ENCODE results near the gene SRM.
"Not testable (repeated sequence)": the region's sequence is repeated elsewhere in the genome, so short reads cannot be mapped to it uniquely, and the experiment has no call there.

SRM gene

GRCh38 chr1:11063937-11064537 lies 4.2 kb upstream of the SRM start:
- peak; percentile 67 for DNase-seq

GRCh38 chr1:11062965-11063401 lies 3.2 kb upstream of the SRM start:
- peak; percentile 20 for DNase-seq

- DNase-seq: no peak
These were observed 2.0 kb upstream of the SRM start for GRCh38 chr1:11061652-11062365.

GRCh38 chr1:11059155-11059967 lies 457 bp downstream of the SRM start:
- peak; percentile 46 for DNase-seq

GRCh38 chr1:11058595-11059154 lies 1.1 kb downstream of the SRM start:
- no peak for DNase-seq

- DNase-seq: no peak
These were observed 1.8 kb downstream of the SRM start for GRCh38 chr1:11058026-11058425.

GRCh38 chr1:11057477-11057876 lies 2.3 kb downstream of the SRM start:
- no peak for DNase-seq

GRCh38 chr1:11056504-11056903 lies 3.3 kb downstream of the SRM start:
- DNase-seq: no peak

GRCh38 chr1:11055676-11056075 lies 4.1 kb downstream of the SRM start:
- DNase-seq: no peak

GRCh38 chr1:11054666-11055065 lies 5.2 kb downstream of the SRM start:
- DNase-seq: no peak

- DNase-seq: no peak
These were observed 5.6 kb downstream of the SRM start for GRCh38 chr1:11054181-11054580.

- DNase-seq: peak; percentile 71
These were observed 6.1 kb downstream of the SRM start for GRCh38 chr1:11053758-11054137.

- peak; percentile 60 for DNase-seq
These were observed 6.7 kb downstream of the SRM start for GRCh38 chr1:11052839-11053757.

GRCh38 chr1:11051781-11052511 lies 7.9 kb downstream of the SRM start:
- DNase-seq: no peak

GRCh38 chr1:11051121-11051520 lies 8.7 kb downstream of the SRM start:
- DNase-seq: not testable (repeated sequence)

- no peak for DNase-seq
These were observed 13.0 kb downstream of the SRM start, which contains the start of gene MASP2 for GRCh38 chr1:11046625-11047365. Gene MASP2 (minus strand): TSS chr1:11047239. CDS start chr1:11047207, 32 bp downstream.

GRCh38 chr1:11046270-11046566 lies 13.6 kb downstream of the SRM start:
- no peak for DNase-seq

GRCh38 chr1:11045428-11046269 lies 14.2 kb downstream of the SRM start:
- DNase-seq: no peak

- no peak for DNase-seq
These were observed 14.9 kb downstream of the SRM start for GRCh38 chr1:11044849-11045427.

Measured in hematopoietic multipotent progenitor cell treated with erythropoietin and hydrocortisone succinate and interleukin-3 and kit ligand, for 6 days (in vitro differentiated cells).